H9 (cell line): ENCODE results near the gene ARG1. TPM values are rescaled to one million over a fixed set of nuclear protein-coding genes. Genes with fewer than 3 reads are reported as not detected.
"Not testable (repeated sequence)": the region's sequence is repeated elsewhere in the genome, so short reads cannot be mapped to it uniquely, and the experiment has no call there.

Experiments
- DNase-seq: peaks from one replicate; pipeline ENCODE4 v3.0.0-alpha.2; 2017
- H2AFZ ChIP-seq: one replicate; pipeline ENCODE4 v1.6.1; 2013; ENCODE audit warnings: mild to moderate bottlenecking, low read length, control low read depth, moderate library complexity
- H2AK5ac ChIP-seq: 2 replicates; pipeline ENCODE4 v1.6.1; 2013; ENCODE audit warnings: low read length, control low read depth, mixed read lengths; ENCODE audit not compliant: insufficient read length
- H2BK120ac ChIP-seq: one replicate; pipeline ENCODE4 v1.6.1; 2013; ENCODE audit warnings: low read depth, mild to moderate bottlenecking, low read length, control low read depth, inconsistent platforms; ENCODE audit not compliant: poor library complexity, severe bottlenecking
- H2BK12ac ChIP-seq: 2 replicates; pipeline ENCODE4 v1.6.1; 2013; ENCODE audit warnings: low read length, control low read depth, mixed read lengths, low read depth; ENCODE audit not compliant: insufficient read length
- H2BK15ac ChIP-seq: 2 replicates; pipeline ENCODE4 v1.6.1; 2013; ENCODE audit warnings: low read depth, low read length, control low read depth
- H2BK20ac ChIP-seq: one replicate; pipeline ENCODE4 v1.6.1; 2013; ENCODE audit warnings: low read depth, mild to moderate bottlenecking, low read length, control low read depth, inconsistent platforms; ENCODE audit not compliant: poor library complexity, severe bottlenecking
- H2BK5ac ChIP-seq: 2 replicates; pipeline ENCODE4 v1.6.1; 2013; ENCODE audit warnings: low read length, control low read depth, mixed read lengths; ENCODE audit not compliant: insufficient read length
- H3K14ac ChIP-seq: 2 replicates; pipeline ENCODE4 v1.6.1; 2013; ENCODE audit warnings: low read length, control low read depth; ENCODE audit not compliant: insufficient read depth
- H3K18ac ChIP-seq: 2 replicates; pipeline ENCODE4 v1.6.1; 2013; ENCODE audit warnings: low read depth, mild to moderate bottlenecking, mixed read lengths, low read length, control low read depth; ENCODE audit not compliant: insufficient read length
- H3K23ac ChIP-seq: 2 replicates; pipeline ENCODE4 v1.6.1; 2013; ENCODE audit warnings: low read length, control low read depth, mixed read lengths, low read depth; ENCODE audit not compliant: insufficient read length
- H3K23me2 ChIP-seq: 2 replicates; pipeline ENCODE4 v1.6.1; 2013; ENCODE audit warnings: low read depth, mild to moderate bottlenecking, mixed read lengths, low read length, control low read depth; ENCODE audit not compliant: insufficient read length, poor library complexity, severe bottlenecking
- H3K27ac ChIP-seq: 2 replicates; pipeline ENCODE4 v1.5.1; 2013; ENCODE audit warnings: low read length, control low read depth, mixed read lengths, low read depth; ENCODE audit not compliant: insufficient read length
- H3K27me3 ChIP-seq: 2 replicates; pipeline ENCODE4 v1.6.1; 2013; ENCODE audit warnings: low read length, control low read depth, inconsistent platforms; ENCODE audit not compliant: insufficient read depth
- H3K4ac ChIP-seq: 2 replicates; pipeline ENCODE4 v1.6.1; 2013; ENCODE audit warnings: low read depth, mild to moderate bottlenecking, control low read depth, inconsistent platforms, low read length, moderate library complexity
- H3K4me1 ChIP-seq: 2 replicates; pipeline ENCODE4 v1.6.1; 2013; ENCODE audit warnings: low read length, control low read depth, inconsistent platforms; ENCODE audit not compliant: insufficient read depth
- H3K4me2 ChIP-seq: 2 replicates; pipeline ENCODE4 v1.6.1; 2013; ENCODE audit warnings: low read length, control low read depth, mixed read lengths; ENCODE audit not compliant: insufficient read length, insufficient read depth
- H3K56ac ChIP-seq: 2 replicates; pipeline ENCODE4 v1.6.1; 2013; ENCODE audit warnings: low read depth, mild to moderate bottlenecking, mixed read lengths, low read length, control low read depth; ENCODE audit not compliant: insufficient read length
- H3K79me1 ChIP-seq: 2 replicates; pipeline ENCODE4 v1.6.1; 2013; ENCODE audit warnings: low read depth, mild to moderate bottlenecking, moderate library complexity, low read length, control low read depth, inconsistent platforms; ENCODE audit not compliant: insufficient read depth, poor library complexity, severe bottlenecking
- H3K79me2 ChIP-seq: 2 replicates; pipeline ENCODE4 v1.6.1; 2013; ENCODE audit warnings: low read length, control low read depth, inconsistent platforms; ENCODE audit not compliant: insufficient read depth
- H3K9ac ChIP-seq: 2 replicates; pipeline ENCODE4 v1.6.1; 2013; ENCODE audit warnings: low read length, control low read depth, mixed read lengths; ENCODE audit not compliant: insufficient read length; ENCODE audit errors: extremely low read depth
- H3K9me3 ChIP-seq: one replicate; pipeline ENCODE4 v1.6.1; 2013; ENCODE audit warnings: low read depth, low read length, inconsistent platforms; ENCODE audit not compliant: control insufficient read depth
- H3T11ph ChIP-seq: one replicate; pipeline ENCODE4 v1.6.1; 2013; ENCODE audit warnings: mild to moderate bottlenecking, low read length, control low read depth, inconsistent platforms
- H4K20me1 ChIP-seq: one replicate; pipeline ENCODE4 v1.6.1; 2013; ENCODE audit not compliant: control insufficient read depth, insufficient read length, insufficient read depth
- H4K5ac ChIP-seq: 2 replicates; pipeline ENCODE4 v1.6.1; 2013; ENCODE audit warnings: low read depth, mild to moderate bottlenecking, mixed read lengths, low read length, control low read depth; ENCODE audit not compliant: insufficient read length
- H4K8ac ChIP-seq: replicated peaks from 2 replicates; pipeline ENCODE4 v1.6.1; 2013; ENCODE audit warnings: low read length, control low read depth, mixed read lengths, low read depth; ENCODE audit not compliant: insufficient read length
- H4K91ac ChIP-seq: 2 replicates; pipeline ENCODE4 v1.6.1; 2013; ENCODE audit warnings: low read depth, mild to moderate bottlenecking, moderate library complexity, mixed read lengths, low read length, control low read depth; ENCODE audit not compliant: insufficient read length
- H3K27ac Mint-ChIP-seq, 3 experiments: 2 replicates in 2 of 3; 3 replicates in 1 of 3; pipeline ENCODE4 v1.8.0; 2020 to 2021; ENCODE audit warnings: mixed read lengths in 3 of 3, mild to moderate bottlenecking in 1 of 3, moderate library complexity in 1 of 3
- H3K27me3 Mint-ChIP-seq: 2 replicates; pipeline ENCODE4 v1.8.0; 2021; ENCODE audit warnings: low read depth, mild to moderate bottlenecking, moderate library complexity, mixed read lengths
- H3K36me3 Mint-ChIP-seq, 3 experiments: 2 replicates in 2 of 3; 3 replicates in 1 of 3; pipeline ENCODE4 v1.8.0; 2020 to 2021; ENCODE audit warnings: low read depth in 3 of 3, mixed read lengths in 3 of 3; ENCODE audit not compliant: insufficient read depth in 1 of 3
- H3K4me1 Mint-ChIP-seq, 2 experiments: 2 replicates each; pipeline ENCODE4 v1.8.0; 2020; ENCODE audit warnings: mixed read lengths in 2 of 2
- H3K4me3 Mint-ChIP-seq, 2 experiments: 2 replicates in 1 of 2; 3 replicates in 1 of 2; pipeline ENCODE4 v1.8.0; 2020 to 2021; ENCODE audit warnings: mild to moderate bottlenecking in 2 of 2, mixed read lengths in 2 of 2, moderate library complexity in 1 of 2
- H3K9me3 Mint-ChIP-seq, 2 experiments: 2 replicates in 1 of 2; 3 replicates in 1 of 2; pipeline ENCODE4 v1.8.0; 2020; ENCODE audit warnings: mild to moderate bottlenecking in 2 of 2, mixed read lengths in 2 of 2, moderate library complexity in 1 of 2
- WGBS: extraction: QIAGEN DNeasy Blood & Tissue Kit; methylation state at CpG from one replicate; pipeline ENCODE4 v1.1.7; 2013; ENCODE audit warnings: missing lambda C conversion rate, low lambda C conversion rate, mixed read lengths; ENCODE audit not compliant: insufficient read length; ENCODE audit errors: extremely low coverage; 5-methylcytosine and 5-hydroxymethylcytosine counted together
- total RNA-seq: library from RNA; stranded (reverse); gene quantifications from 2 replicates; pipeline ENCODE4 v1.2.1, GENCODE V29; 2021

ARG1 gene
- total RNA-seq, 1 experiment from 2014 or later, result not detected

DNA sequence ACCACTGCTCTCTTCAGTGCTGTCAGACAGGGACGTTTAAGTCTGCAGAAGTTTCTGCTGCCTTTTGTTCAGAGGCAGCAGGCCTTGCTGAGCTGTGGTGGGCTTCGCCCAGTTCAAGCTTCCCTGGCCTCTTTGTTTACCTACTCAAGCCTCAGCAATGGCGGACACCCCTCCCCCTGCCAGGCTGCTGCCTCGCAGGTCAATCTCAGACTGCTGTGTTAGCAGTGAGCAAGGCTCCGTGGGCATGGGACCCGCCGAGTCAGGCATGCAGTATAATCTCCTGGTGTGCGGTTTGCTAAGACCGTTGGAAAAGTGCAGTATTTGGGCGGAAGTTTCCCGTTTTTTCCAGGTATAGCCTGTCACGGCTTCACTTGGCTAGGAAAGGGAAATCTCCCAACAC is 41.3 kb upstream of the ARG1 start:
- H3K27ac Mint-ChIP-seq, H3K23ac ChIP-seq, H3T11ph ChIP-seq, H2BK5ac ChIP-seq, H2BK12ac ChIP-seq, H2AFZ ChIP-seq, H3K23me2 ChIP-seq, H3K4me3 Mint-ChIP-seq, H3K4me1 Mint-ChIP-seq, H2BK20ac ChIP-seq, H3K9ac ChIP-seq, H3K4me1 ChIP-seq, H4K91ac ChIP-seq, H4K8ac ChIP-seq, H3K27me3 ChIP-seq, H4K20me1 ChIP-seq, H3K9me3 ChIP-seq, H3K27me3 Mint-ChIP-seq, H3K9me3 Mint-ChIP-seq, H3K18ac ChIP-seq, H2BK120ac ChIP-seq, H3K4me2 ChIP-seq, H3K79me1 ChIP-seq, H3K79me2 ChIP-seq, H4K5ac ChIP-seq, H3K27ac ChIP-seq, H3K56ac ChIP-seq, DNase-seq, H2BK15ac ChIP-seq, H3K14ac ChIP-seq, H2AK5ac ChIP-seq, H3K4ac ChIP-seq: not testable (repeated sequence)
- H3K36me3 Mint-ChIP-seq, result peaks cover 0 to 11% (median 6%) of the 10 kb centered on the region in 3 experiments; a peak in 4 of 7 replicates
- no CpG with 5 or more reads among the region's 12 CpGs for WGBS
